Peyer's patch (tissue), 4 donors: Measurements from ENCODE around the gene CPA2. TPM values are rescaled to one million over a fixed set of nuclear protein-coding genes. Genes with fewer than 3 reads are reported as not detected.

Experiments
- DNase-seq, 3 donors: peaks; one replicate each; pipeline ENCODE4 v3.0.0-alpha.2; 2017 to 2019
- H3K27ac ChIP-seq, 4 donors: fragments of 200-600 bp; sonication (generic); one replicate each; pipeline ENCODE4 v1.5.1; 2016 to 2019
- H3K27me3 ChIP-seq, 2 donors: fragments of 200-600 bp; sonication (generic); one replicate each; pipeline ENCODE4 v1.5.1; 2019
- H3K36me3 ChIP-seq, 3 donors: fragments of 200-600 bp; sonication (generic); one replicate each; pipeline ENCODE4 v1.5.1; 2016 to 2019
- H3K4me1 ChIP-seq, 4 donors: fragments of 200-600 bp; sonication (generic); one replicate each; pipeline ENCODE4 v1.5.1; 2016 to 2019
- H3K4me3 ChIP-seq, 4 donors: fragments of 200-600 bp; sonication (generic); 1 replicate in 3 of 4; 2 replicates in 1 of 4; pipeline ENCODE4 v1.5.1; 2016 to 2019; ENCODE audit warnings: mild to moderate bottlenecking in 1 of 4
- H3K9me3 ChIP-seq, 4 donors: fragments of 200-600 bp; sonication (generic); one replicate each; pipeline ENCODE4 v1.5.1; 2016 to 2019; ENCODE audit warnings: mild to moderate bottlenecking in 1 of 4
- POLR2A ChIP-seq, 2 donors: fragments of 450-650 bp; IDR thresholded peaks; one replicate each; pipeline ENCODE4 v1.5.1; 2017; ENCODE audit warnings: antibody characterized with exemption in 2 of 2, mild to moderate bottlenecking in 2 of 2, moderate library complexity in 2 of 2
- total RNA-seq, 4 donors: library from RNA; depleted of rRNA; stranded (reverse); fragments of >200 nt; gene quantifications; one replicate each; pipeline ENCODE4 v1.1.0, GENCODE V29; 2016
- TF ChIP-seq, protein P1 (sequence below), 6 experiments: fragments of 450-650 bp in 4 of 6; fragments of 200-600 bp in 2 of 6; sonication (generic) in 1 of 6; IDR thresholded peaks; one replicate each; pipeline ENCODE4 v1.5.1; 2017 to 2019; ENCODE audit warnings: antibody characterized with exemption in 6 of 6, mild to moderate bottlenecking in 3 of 6, moderate library complexity in 1 of 6

The CPA2 gene
- total RNA-seq, 4 donors from 2014 or later = 2.6 to 12.6 (median 2.7) TPM; not detected in 1

DNA sequence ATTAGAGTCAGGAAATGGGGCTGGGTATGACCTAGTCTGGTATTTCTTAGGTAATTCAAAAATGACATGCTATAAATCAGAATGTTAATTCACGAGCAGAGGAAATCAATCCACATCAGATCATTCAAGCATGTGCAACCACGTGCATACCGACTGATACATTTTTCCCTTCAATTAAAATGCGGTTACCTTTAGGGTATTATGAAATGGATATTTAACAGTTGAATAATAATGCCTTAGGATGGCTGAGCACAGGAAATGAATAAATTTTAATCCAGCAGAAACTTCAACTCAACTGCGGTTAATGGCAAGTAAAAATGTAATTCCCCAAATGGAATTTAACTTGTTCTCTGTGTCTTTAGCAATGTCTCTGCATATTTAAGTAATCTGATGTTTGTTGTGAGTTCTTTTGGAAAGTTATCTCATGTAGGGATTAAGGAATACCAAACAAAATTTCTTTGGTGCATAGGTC lies 9.2 kb downstream of the CPA2 start:
- no peaks in the 10 kb centered on the region for H3K27me3 ChIP-seq
- TF ChIP-seq POLR2A (IDR thresholded peaks at IDR 0.05) = no peak
- TF ChIP-seq, protein P1, sequence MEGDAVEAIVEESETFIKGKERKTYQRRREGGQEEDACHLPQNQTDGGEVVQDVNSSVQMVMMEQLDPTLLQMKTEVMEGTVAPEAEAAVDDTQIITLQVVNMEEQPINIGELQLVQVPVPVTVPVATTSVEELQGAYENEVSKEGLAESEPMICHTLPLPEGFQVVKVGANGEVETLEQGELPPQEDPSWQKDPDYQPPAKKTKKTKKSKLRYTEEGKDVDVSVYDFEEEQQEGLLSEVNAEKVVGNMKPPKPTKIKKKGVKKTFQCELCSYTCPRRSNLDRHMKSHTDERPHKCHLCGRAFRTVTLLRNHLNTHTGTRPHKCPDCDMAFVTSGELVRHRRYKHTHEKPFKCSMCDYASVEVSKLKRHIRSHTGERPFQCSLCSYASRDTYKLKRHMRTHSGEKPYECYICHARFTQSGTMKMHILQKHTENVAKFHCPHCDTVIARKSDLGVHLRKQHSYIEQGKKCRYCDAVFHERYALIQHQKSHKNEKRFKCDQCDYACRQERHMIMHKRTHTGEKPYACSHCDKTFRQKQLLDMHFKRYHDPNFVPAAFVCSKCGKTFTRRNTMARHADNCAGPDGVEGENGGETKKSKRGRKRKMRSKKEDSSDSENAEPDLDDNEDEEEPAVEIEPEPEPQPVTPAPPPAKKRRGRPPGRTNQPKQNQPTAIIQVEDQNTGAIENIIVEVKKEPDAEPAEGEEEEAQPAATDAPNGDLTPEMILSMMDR (IDR thresholded peaks at IDR 0.05) = no peak
- DNase-seq = no peak
- peaks cover 0 to 10% (median 0%) of the 10 kb centered on the region in 4 donors for H3K4me1 ChIP-seq
- H3K36me3 ChIP-seq = no peaks in the 10 kb centered on the region
- no peak overlapping the region for H3K27ac ChIP-seq
- H3K4me3 ChIP-seq = no peak overlapping the region
- H3K9me3 ChIP-seq = no peaks in the 10 kb centered on the region

DNA sequence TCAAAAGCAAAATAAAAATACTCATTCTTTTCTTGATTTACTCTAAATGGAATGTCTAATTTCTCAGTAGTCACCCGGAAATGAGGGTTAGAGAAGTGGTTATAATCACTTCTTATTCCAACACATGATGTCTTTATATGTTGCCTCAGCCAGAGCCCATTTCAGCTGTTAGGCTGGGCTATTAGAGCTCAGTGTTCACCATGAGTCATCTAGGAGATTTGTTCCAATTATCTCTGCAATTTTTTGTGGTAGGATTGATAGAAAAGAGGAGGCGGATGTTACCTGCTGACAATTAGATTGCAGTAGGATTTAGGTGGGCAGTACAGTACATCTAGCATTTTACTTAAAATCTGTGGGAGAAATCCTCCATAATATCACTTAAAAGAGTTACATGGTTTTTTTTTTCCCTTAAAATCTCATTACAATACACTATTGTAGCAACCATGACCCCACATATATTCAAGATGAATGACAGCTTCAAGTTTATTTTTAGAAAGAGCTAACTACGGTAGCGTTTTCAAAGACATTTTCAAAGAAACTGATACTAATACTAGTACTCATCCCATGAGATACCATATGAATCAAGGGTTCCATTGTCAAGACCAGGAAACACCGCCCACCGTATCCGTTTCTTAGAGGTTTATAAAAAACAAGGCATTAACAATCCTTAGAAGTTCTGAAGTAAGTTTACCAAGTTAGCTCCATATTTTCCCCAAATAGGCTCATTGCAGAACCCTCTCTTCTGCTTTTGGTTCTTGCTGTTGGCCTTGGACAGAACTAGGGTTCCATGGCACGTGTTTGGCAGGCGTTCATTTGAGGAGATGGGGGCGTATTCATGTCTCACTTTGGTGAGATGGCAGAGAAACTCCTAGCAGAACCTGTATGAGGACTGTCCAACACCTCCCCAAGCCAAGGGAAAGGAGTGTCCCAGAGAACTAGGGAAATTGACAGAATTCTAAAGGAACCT lies 10.4 kb downstream of the CPA2 start:
- H3K36me3 ChIP-seq = no peaks in the 10 kb centered on the region
- H3K9me3 ChIP-seq = no peaks in the 10 kb centered on the region
- H3K27ac ChIP-seq = no peak overlapping the region
- H3K4me1 ChIP-seq = peaks cover 0 to 6% (median 0%) of the 10 kb centered on the region in 4 donors
- no peak for DNase-seq
- TF ChIP-seq, protein P1 (IDR thresholded peaks at IDR 0.05) = no peak
- TF ChIP-seq POLR2A (IDR thresholded peaks at IDR 0.05) = no peak
- H3K4me3 ChIP-seq = no peak overlapping the region
- no peaks in the 10 kb centered on the region for H3K27me3 ChIP-seq

DNA sequence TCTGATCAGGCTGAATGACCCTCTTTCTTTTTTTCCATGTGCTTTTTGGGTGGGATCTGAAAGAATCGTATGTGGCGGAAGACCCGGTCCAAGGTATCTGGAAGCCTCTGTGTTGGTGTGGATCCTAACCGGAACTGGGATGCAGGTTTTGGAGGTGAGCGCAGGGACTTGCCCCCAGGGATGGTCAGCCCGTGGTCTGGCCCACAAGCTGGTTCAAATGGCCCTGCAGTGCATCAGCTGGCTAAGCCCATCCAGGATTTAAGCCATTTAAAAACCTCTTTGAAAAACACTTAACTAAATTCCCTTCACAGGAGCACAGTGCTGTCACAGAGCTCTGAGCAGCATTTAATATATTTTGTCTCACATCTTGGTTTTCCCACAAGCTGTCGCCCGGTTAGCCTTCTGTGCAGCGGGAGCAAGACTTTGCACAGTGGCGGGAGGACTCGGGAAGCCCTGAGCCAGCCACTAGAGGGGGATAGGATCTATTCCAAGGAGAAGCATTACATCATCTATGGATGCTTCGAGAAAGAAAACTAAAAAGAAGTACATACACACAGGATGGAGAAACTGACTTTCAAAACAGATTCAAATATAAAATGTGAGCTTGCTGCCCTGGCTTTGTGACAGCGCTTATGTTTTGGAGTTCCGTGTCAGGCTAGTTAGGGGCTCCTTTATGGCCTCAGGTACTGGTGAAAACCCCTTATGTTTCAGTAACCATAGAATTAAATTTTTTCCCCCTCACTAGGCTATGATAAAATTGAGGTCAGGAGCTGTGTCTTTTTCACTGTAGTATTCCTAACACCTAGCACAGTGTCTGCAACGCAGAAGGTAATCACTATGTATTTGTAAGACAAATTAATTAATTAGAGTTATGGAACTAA lies 11.3 kb downstream of the CPA2 start:
- H3K27me3 ChIP-seq = no peaks in the 10 kb centered on the region
- no peaks in the 10 kb centered on the region for H3K36me3 ChIP-seq
- H3K9me3 ChIP-seq = no peaks in the 10 kb centered on the region
- TF ChIP-seq POLR2A (IDR thresholded peaks at IDR 0.05) = no peak
- TF ChIP-seq, protein P1 (IDR thresholded peaks at IDR 0.05) = peak in 4 of 6 experiments; percentile 26 to 34 (median 31)
- DNase-seq = peak in 1 of 3 donors; percentile 48
- H3K4me1 ChIP-seq = peaks cover 0 to 2% (median 0%) of the 10 kb centered on the region in 4 donors
- no peak overlapping the region for H3K4me3 ChIP-seq
- H3K27ac ChIP-seq = no peak overlapping the region

DNA sequence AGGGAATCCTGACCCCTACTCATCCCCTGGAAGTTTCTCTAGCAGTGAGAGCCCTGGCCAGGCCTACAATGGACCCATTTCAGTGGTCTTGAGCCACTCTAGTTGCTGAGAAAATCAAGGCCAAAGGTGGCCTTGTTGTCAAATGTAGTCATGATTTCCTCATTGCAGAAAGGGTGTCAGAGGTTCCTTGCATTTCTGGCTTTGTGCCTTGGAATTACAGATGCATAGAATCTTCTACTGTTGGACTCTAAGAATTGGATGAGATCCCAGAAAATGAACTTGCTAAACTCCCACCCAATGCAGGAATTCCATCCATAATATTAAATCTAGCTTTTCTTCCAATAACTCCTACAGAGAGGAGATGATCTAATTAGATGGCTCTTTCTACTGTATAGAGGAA lies 12.2 kb downstream of the CPA2 start:
- Histone ChIP-seq H3K4me3 (no peak overlapping the region), H3K27me3 (no peaks in the 10 kb centered on the region), H3K4me1 (no peaks in the 10 kb centered on the region), H3K27ac (no peak overlapping the region), H3K9me3 (no peaks in the 10 kb centered on the region), H3K36me3 (no peaks in the 10 kb centered on the region)
- DNase-seq = no peak
- TF ChIP-seq POLR2A (IDR thresholded peaks at IDR 0.05) = no peak
- TF ChIP-seq, protein P1 (IDR thresholded peaks at IDR 0.05) = no peak

DNA sequence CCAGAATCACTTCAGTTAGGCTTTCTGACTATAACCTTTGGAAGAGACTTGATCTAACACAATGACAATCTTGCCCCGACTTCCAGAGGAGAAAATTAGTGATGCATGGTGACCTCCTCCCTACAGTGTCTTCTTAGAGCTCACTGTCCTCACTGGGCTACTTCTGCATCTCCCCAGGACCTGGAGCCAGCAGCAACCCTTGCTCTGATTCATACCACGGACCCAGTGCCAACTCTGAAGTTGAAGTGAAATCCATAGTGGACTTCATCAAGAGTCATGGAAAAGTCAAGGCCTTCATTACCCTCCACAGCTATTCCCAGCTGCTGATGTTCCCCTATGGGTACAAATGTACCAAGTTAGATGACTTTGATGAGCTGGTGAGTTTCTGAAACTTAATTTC lies 12.6 kb downstream of the CPA2 start:
- Histone ChIP-seq H3K4me1 (no peaks in the 10 kb centered on the region), H3K36me3 (no peaks in the 10 kb centered on the region), H3K27me3 (no peaks in the 10 kb centered on the region), H3K4me3 (no peak overlapping the region), H3K27ac (no peak overlapping the region), H3K9me3 (no peaks in the 10 kb centered on the region)
- TF ChIP-seq, protein P1 (IDR thresholded peaks at IDR 0.05) = no peak
- no peak for TF ChIP-seq POLR2A (IDR thresholded peaks at IDR 0.05)
- DNase-seq = no peak
